GM18511 (cell line): ENCODE data around the gene RPL35.

Experiments
- ATAC-seq: cut with Tn5 transposase; IDR thresholded peaks from one replicate; pipeline ENCODE4 v1.9.1; 2021; ENCODE audit warnings: mild to moderate bottlenecking, moderate library complexity; ENCODE audit not compliant: unreplicated experiment

Gene RPL35

GRCh38 chr9:124877021-124877782, 15.4 kb upstream of the RPL35 start:
- no peak for ATAC-seq

- no peak for ATAC-seq
Observed at GRCh38 chr9:124875501-124875900, 13.7 kb upstream of the RPL35 start.

- no peak for ATAC-seq
Observed at GRCh38 chr9:124873664-124874063, 11.9 kb upstream of the RPL35 start.

- ATAC-seq = no peak
Observed at GRCh38 chr9:124871156-124871561, 9.4 kb upstream of the RPL35 start.

GRCh38 chr9:124870723-124871122, 9.0 kb upstream of the RPL35 start:
- no peak for ATAC-seq

- peak; percentile 61 for ATAC-seq
Observed at GRCh38 chr9:124869986-124870560, 8.3 kb upstream of the RPL35 start.

GRCh38 chr9:124869466-124869985, 7.8 kb upstream of the RPL35 start:
- ATAC-seq = peak; percentile 9

- ATAC-seq = peak; percentile 62
Observed at GRCh38 chr9:124868511-124869465, 7.0 kb upstream of the RPL35 start.

- ATAC-seq = no peak
Observed at GRCh38 chr9:124863371-124863871, 1.7 kb upstream of the RPL35 start.

- no peak for ATAC-seq
Observed at GRCh38 chr9:124860582-124861341, 995 bp downstream of the RPL35 start.

- no peak for ATAC-seq
Observed at GRCh38 chr9:124859803-124860581, 1.8 kb downstream of the RPL35 start.

GRCh38 chr9:124858330-124859046, 3.3 kb downstream of the RPL35 start:
- no peak for ATAC-seq

GRCh38 chr9:124857533-124858162, 4.1 kb downstream of the RPL35 start:
- no peak for ATAC-seq

- no peak for ATAC-seq
Observed at GRCh38 chr9:124855944-124856765, 5.6 kb downstream of the RPL35 start.

GRCh38 chr9:124855566-124855943, 6.2 kb downstream of the RPL35 start:
- no peak for ATAC-seq

- ATAC-seq = no peak
Observed at GRCh38 chr9:124854822-124855221, 6.9 kb downstream of the RPL35 start.

- no peak for ATAC-seq
Observed at GRCh38 chr9:124854161-124854560, 7.6 kb downstream of the RPL35 start.
